ENCODE results near the gene HLA-G. TPM values are rescaled to one million over a fixed set of nuclear protein-coding genes. Genes with fewer than 3 reads are reported as not detected.

HLA-G gene
- total and polyA plus RNA-seq, 2 of the 4 experiments (the other 2 are of a cell fraction) = not detected

GRCh38 chr6:29828471-29828797, 809 bp downstream of the HLA-G start:
- Histone ChIP-seq H3K9me1 (ENCODE audit: insufficient read depth, low read length) (no peaks in the 10 kb centered on the region), H2AFZ (replicated peaks; ENCODE audit: low read length, poor library complexity) (no peak overlapping the region), H2AK5ac (ENCODE audit: low read depth, low read length) (no peak overlapping the region), H2BK15ac (ENCODE audit: low read depth, low read length) (no peak overlapping the region), H3K18ac (ENCODE audit: low read depth, low read length) (no peak overlapping the region), H3K4me3 (ENCODE audit: insufficient read depth, low read depth, low read length) (no peak overlapping the region), H3K9me3 (ENCODE audit: control insufficient read depth, insufficient read depth, low read length) (0 out of 2 replicates have a peak, but pooled peaks cover 2% of the 10 kb centered on the region), H3K56ac (ENCODE audit: extremely low read depth, insufficient read depth, low read length) (no peak overlapping the region), H3K4me1 (ENCODE audit: control insufficient read depth, insufficient read depth, low read length) (no peaks in the 10 kb centered on the region), H2BK120ac (ENCODE audit: low read depth, low read length) (no peak overlapping the region), H2AK9ac (replicated peaks; ENCODE audit: low read depth, low read length, poor library complexity) (no peak overlapping the region), H3K4ac (ENCODE audit: low read depth, low read length) (no peak overlapping the region), H3K4me2 (ENCODE audit: low read depth, low read length) (no peak overlapping the region; the same call in 1 of the 2 replicates), H4K91ac (ENCODE audit: insufficient read depth, low read depth, low read length) (no peak overlapping the region), H2BK5ac (ENCODE audit: low read depth, low read length, poor library complexity, severe bottlenecking) (no peak overlapping the region), H3K9ac (ENCODE audit: low read depth, low read length) (no peak overlapping the region), H4K5ac (ENCODE audit: low read depth, low read length) (no peak overlapping the region), H3K27me3 (ENCODE audit: control insufficient read depth, insufficient read depth, low read length) (peaks cover 36% of the 10 kb centered on the region), H3K27ac (ENCODE audit: insufficient read depth, low read length) (no peak overlapping the region), H3K36me3 (ENCODE audit: control insufficient read depth, insufficient read depth, low read length) (no peaks in the 10 kb centered on the region), H3K14ac (replicated peaks; ENCODE audit: low read depth, low read length) (no peak overlapping the region), H3K23ac (ENCODE audit: low read depth, low read length) (no peak overlapping the region), H4K20me1 (ENCODE audit: insufficient read depth, low read length) (no peaks in the 10 kb centered on the region), H2BK20ac (ENCODE audit: low read depth, low read length) (no peak overlapping the region), H3K79me1 (ENCODE audit: low read depth in 1 of 2, low read length in 2 of 2) (no peaks in the 10 kb centered on the region), H4K8ac (ENCODE audit: low read depth in 2 of 2, low read length in 2 of 2) (no peak overlapping the region)
- POLR2A ChIA-PET (ENCODE audit: unreplicated experiment) = no interaction called here
- BruUV-seq (replicated peaks) = no TSS peak
- intact Hi-C loops (cut with micrococcal nuclease) (no loop called here), dilution Hi-C loops (cut with HindIII; ENCODE audit: low sequenced_read_pairs, unreplicated experiment) (no loop called here), in situ Hi-C loops (cut with MboI; ENCODE audit: low sequenced_read_pairs) (no loop called here)
- no peak for DNase-seq
- no peak for TF ChIP-seq ELK1 (IDR thresholded peaks at IDR 0.05; ENCODE audit: borderline replicate concordance, low read depth, low read length)
- no peak for ATAC-seq (ENCODE audit: low read depth)
- 17% methylated on average over 14 of the region's 26 CpGs; no CpG with 5 or more reads in 1 of the 2 experiments for WGBS, 2 experiments (ENCODE audit: extremely low coverage in 2 of 2, insufficient read length in 1 of 2)
- CTCF ChIA-PET = no interaction called here

Data from IMR-90 (cell line).